Activated naive CD8-positive, alpha-beta T cell treated with anti-CD3 and anti-CD28 coated beads, Interleukin-2, amount 50 U/mL, for 24 hours (primary cell): ENCODE results near the gene LIME1.

Experiments
- ATAC-seq: fragments of 150-1000 bp; cut with Tn5 transposase; one replicate; pipeline ENCODE4 v1.10.0; 2021
- DNase-seq: peaks from one replicate; pipeline ENCODE4 v3.0.0; 2021
- H3K27ac Mint-ChIP-seq: one replicate; pipeline ENCODE4 v1.8.0; 2021; ENCODE audit warnings: mild to moderate bottlenecking, mixed read lengths
- H3K27me3 Mint-ChIP-seq: one replicate; pipeline ENCODE4 v1.8.0; 2021; ENCODE audit warnings: mixed read lengths
- H3K36me3 Mint-ChIP-seq: one replicate; pipeline ENCODE4 v1.8.0; 2021; ENCODE audit warnings: low read depth, mixed read lengths
- H3K4me1 Mint-ChIP-seq: one replicate; pipeline ENCODE4 v1.8.0; 2021; ENCODE audit warnings: mixed read lengths
- H3K4me3 Mint-ChIP-seq: one replicate; pipeline ENCODE4 v1.8.0; 2021; ENCODE audit warnings: mild to moderate bottlenecking, moderate library complexity, mixed read lengths
- H3K9me3 Mint-ChIP-seq: one replicate; pipeline ENCODE4 v1.8.0; 2021; ENCODE audit warnings: mixed read lengths

LIME1 gene

DNA sequence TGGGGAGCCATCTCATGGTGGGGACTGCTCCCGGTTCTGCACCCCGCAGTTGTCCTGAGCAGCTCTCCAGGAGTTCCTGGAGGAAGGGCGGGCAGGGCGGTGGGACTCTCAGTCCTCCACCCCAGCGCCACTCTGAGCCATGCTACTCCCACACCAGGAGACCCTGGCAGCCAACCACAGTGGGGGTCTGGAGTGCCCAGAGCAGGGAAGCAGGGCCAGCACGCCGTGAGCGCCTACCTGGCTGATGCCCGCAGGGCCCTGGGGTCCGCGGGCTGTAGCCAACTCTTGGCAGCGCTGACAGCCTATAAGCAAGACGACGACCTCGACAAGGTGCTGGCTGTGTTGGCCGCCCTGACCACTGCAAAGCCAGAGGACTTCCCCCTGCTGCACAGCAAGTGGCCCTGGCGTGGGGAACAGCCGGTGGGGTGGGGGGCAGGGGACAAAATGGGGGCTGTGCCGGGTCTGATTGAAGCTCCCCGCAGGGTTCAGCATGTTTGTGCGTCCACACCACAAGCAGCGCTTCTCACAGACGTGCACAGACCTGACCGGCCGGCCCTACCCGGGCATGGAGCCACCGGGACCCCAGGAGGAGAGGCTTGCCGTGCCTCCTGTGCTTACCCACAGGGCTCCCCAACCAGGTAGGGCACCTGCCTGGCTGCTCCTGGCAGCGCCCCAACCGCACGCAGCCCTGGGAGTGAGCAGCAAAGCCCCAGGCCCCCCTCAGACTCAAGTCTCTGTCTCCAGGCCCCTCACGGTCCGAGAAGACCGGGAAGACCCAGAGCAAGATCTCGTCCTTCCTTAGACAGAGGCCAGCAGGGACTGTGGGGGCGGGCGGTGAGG is 41.7 kb upstream of the LIME1 start:
- no peak for ATAC-seq
- no peak for DNase-seq
- Mint-ChIP-seq H3K9me3 (no peaks in the 10 kb centered on the region), H3K36me3 (peaks cover 7% of the 10 kb centered on the region), H3K27me3 (peaks cover 3% of the 10 kb centered on the region), H3K4me3 (no peak overlapping the region), H3K4me1 (peaks cover 33% of the 10 kb centered on the region), H3K27ac (no peak overlapping the region)

DNA sequence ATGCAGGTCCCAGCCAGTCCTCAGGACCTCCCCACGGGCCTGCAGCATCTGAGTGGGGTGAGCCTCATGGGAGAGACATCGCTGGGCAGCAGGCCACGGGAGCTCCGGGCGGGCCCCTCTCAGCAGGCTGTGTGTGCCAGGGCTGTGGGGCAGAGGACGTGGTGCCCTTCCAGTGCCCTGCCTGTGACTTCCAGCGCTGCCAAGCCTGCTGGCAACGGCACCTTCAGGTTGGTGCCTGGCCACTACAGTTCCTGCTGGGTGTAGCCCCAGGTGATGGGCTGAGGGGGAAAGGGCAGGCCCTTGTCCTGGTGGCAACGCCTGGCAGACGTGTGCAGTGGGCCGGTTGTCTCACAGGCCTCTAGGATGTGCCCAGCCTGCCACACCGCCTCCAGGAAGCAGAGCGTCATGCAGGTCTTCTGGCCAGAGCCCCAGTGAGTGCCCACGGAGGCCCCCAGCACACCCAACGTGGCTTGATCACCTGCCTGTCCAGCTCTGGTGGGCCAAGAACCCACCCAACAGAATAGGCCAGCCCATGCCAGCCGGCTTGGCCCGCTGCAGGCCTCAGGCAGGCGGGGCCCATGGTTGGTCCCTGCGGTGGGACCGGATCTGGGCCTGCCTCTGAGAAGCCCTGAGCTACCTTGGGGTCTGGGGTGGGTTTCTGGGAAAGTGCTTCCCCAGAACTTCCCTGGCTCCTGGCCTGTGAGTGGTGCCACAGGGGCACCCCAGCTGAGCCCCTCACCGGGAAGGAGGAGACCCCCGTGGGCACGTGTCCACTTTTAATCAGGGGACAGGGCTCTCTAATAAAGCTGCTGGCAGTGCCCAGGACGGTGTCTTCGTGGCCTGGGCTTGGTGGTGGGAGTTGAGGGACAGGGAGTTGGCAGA is 40.8 kb upstream of the LIME1 start:
- ATAC-seq, result no peak
- H3K27me3 Mint-ChIP-seq, result peaks cover 3% of the 10 kb centered on the region
- H3K27ac Mint-ChIP-seq, result no peak overlapping the region
- no peak for DNase-seq
- H3K4me3 Mint-ChIP-seq, result no peak overlapping the region
- peaks cover 7% of the 10 kb centered on the region for H3K36me3 Mint-ChIP-seq
- peaks cover 35% of the 10 kb centered on the region for H3K4me1 Mint-ChIP-seq
- H3K9me3 Mint-ChIP-seq, result no peaks in the 10 kb centered on the region

DNA sequence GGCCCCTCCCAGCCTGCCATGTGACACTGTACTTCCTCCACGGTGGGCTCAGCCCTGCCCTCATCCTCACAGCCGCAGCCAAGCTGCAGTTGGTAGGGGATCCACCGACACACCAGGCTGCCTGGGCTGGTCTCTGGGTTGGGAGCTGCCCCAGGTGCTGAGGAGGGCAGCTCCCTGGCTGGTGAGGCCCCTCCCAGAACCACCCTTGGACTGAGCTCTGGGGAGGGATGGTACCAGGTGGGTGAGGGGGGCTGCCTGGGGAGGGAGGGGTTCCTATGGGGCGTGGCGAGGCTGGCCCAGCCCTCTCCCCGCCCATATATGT is 40.2 kb upstream of the LIME1 start:
- no peak overlapping the region for H3K27ac Mint-ChIP-seq
- no peak overlapping the region for H3K4me3 Mint-ChIP-seq
- H3K27me3 Mint-ChIP-seq, result peaks cover 3% of the 10 kb centered on the region
- ATAC-seq (peak; percentile 26), DNase-seq (peak; percentile 39)
- peaks cover 35% of the 10 kb centered on the region for H3K4me1 Mint-ChIP-seq
- peaks cover 7% of the 10 kb centered on the region for H3K36me3 Mint-ChIP-seq
- H3K9me3 Mint-ChIP-seq, result no peaks in the 10 kb centered on the region

DNA sequence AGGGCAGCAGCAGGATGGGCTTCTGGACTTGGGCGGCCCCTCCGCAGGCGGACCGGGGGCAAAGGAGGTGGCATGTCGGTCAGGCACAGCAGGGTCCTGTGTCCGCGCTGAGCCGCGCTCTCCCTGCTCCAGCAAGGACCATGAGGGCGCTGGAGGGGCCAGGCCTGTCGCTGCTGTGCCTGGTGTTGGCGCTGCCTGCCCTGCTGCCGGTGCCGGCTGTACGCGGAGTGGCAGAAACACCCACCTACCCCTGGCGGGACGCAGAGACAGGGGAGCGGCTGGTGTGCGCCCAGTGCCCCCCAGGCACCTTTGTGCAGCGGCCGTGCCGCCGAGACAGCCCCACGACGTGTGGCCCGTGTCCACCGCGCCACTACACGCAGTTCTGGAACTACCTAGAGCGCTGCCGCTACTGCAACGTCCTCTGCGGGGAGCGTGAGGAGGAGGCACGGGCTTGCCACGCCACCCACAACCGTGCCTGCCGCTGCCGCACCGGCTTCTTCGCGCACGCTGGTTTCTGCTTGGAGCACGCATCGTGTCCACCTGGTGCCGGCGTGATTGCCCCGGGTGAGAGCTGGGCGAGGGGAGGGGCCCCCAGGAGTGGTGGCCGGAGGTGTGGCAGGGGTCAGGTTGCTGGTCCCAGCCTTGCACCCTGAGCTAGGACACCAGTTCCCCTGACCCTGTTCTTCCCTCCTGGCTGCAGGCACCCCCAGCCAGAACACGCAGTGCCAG is 39.7 kb upstream of the LIME1 start, which contains the start of gene TNFRSF6B:
Gene TNFRSF6B (plus strand): TSS at position 25 of the 729 bp plus-strand sequence. CDS start 116 bp downstream, at position 141.
- no peak within 1 kb of the TSS for H3K4me3 Mint-ChIP-seq
- peaks cover 35% of the 10 kb centered on the region for H3K4me1 Mint-ChIP-seq
- DNase-seq, result no peak

DNA sequence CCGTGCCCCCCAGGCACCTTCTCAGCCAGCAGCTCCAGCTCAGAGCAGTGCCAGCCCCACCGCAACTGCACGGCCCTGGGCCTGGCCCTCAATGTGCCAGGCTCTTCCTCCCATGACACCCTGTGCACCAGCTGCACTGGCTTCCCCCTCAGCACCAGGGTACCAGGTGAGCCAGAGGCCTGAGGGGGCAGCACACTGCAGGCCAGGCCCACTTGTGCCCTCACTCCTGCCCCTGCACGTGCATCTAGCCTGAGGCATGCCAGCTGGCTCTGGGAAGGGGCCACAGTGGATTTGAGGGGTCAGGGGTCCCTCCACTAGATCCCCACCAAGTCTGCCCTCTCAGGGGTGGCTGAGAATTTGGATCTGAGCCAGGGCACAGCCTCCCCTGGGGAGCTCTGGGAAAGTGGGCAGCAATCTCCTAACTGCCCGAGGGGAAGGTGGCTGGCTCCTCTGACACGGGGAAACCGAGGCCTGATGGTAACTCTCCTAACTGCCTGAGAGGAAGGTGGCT is 39.1 kb upstream of the LIME1 start:
- peaks cover 3% of the 10 kb centered on the region for H3K27me3 Mint-ChIP-seq
- peaks cover 5% of the 10 kb centered on the region for H3K36me3 Mint-ChIP-seq
- H3K9me3 Mint-ChIP-seq, result no peaks in the 10 kb centered on the region
- DNase-seq (no peak), ATAC-seq (no peak)
- peaks cover 35% of the 10 kb centered on the region for H3K4me1 Mint-ChIP-seq
- H3K27ac Mint-ChIP-seq, result no peak overlapping the region
- H3K4me3 Mint-ChIP-seq, result no peak overlapping the region

More for the DNA sequence above, 39.7 kb upstream of the LIME1 start, which contains the start of gene TNFRSF6B:
- peak; percentile 2 for ATAC-seq
- H3K27me3 Mint-ChIP-seq, result peaks cover 3% of the 10 kb centered on the region
- H3K9me3 Mint-ChIP-seq, result no peaks in the 10 kb centered on the region
- peaks cover 5% of the 10 kb centered on the region for H3K36me3 Mint-ChIP-seq
- H3K27ac Mint-ChIP-seq, result no peak within 1 kb of the TSS

DNA sequence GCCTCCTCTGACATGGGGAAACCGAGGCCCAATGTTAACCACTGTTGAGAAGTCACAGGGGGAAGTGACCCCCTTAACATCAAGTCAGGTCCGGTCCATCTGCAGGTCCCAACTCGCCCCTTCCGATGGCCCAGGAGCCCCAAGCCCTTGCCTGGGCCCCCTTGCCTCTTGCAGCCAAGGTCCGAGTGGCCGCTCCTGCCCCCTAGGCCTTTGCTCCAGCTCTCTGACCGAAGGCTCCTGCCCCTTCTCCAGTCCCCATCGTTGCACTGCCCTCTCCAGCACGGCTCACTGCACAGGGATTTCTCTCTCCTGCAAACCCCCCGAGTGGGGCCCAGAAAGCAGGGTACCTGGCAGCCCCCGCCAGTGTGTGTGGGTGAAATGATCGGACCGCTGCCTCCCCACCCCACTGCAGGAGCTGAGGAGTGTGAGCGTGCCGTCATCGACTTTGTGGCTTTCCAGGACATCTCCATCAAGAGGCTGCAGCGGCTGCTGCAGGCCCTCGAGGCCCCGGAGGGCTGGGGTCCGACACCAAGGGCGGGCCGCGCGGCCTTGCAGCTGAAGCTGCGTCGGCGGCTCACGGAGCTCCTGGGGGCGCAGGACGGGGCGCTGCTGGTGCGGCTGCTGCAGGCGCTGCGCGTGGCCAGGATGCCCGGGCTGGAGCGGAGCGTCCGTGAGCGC is 38.5 kb upstream of the LIME1 start:
- H3K9me3 Mint-ChIP-seq, result no peaks in the 10 kb centered on the region
- H3K4me3 Mint-ChIP-seq, result no peak overlapping the region
- H3K36me3 Mint-ChIP-seq, result peaks cover 3% of the 10 kb centered on the region
- peaks cover 35% of the 10 kb centered on the region for H3K4me1 Mint-ChIP-seq
- ATAC-seq, result no peak
- no peak overlapping the region for H3K27ac Mint-ChIP-seq
- DNase-seq, result no peak
- peaks cover 3% of the 10 kb centered on the region for H3K27me3 Mint-ChIP-seq

DNA sequence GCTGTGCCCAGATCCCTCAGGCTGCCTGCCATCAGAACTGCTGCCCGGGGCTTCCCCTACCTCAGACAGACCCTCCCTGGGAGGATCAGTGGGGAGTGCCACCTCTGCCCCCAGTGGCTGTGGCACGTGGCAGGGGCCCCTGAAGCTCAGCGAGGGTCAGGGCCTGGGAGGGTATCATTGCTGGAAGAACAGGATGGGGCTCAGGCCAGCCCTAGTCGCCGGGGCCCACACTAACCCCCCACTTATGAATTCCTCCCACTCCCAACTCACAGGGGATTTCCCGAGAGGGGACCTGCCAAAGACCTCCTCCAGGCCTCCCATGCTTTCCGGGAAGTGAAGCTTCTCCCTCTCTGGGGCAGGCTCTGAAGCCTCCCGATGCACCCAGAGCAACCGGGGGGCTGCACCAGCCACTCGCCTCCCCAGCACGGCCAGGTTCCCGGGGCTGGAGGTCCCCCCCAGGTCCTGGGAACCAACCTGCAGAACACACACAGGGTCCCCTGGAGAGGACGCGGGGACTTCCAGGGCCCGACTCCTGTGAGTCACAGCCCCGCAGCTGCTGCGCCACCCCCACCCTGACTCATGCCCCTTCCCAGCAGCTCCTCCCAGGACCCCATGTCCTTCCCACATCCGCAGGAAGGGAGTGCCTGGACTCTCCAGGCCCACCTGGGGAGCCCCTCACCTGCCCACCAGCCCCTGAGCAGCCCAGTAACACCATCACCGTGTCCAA is 37.6 kb upstream of the LIME1 start:
- H3K27me3 Mint-ChIP-seq, result no peaks in the 10 kb centered on the region
- DNase-seq (peak; percentile 66), ATAC-seq (peak; percentile 69)
- peaks cover 3% of the 10 kb centered on the region for H3K36me3 Mint-ChIP-seq
- H3K4me3 Mint-ChIP-seq, result no peak overlapping the region
- H3K4me1 Mint-ChIP-seq, result peaks cover 33% of the 10 kb centered on the region
- H3K27ac Mint-ChIP-seq, result peak overlapping the region; percentile 67
- H3K9me3 Mint-ChIP-seq, result no peaks in the 10 kb centered on the region

DNA sequence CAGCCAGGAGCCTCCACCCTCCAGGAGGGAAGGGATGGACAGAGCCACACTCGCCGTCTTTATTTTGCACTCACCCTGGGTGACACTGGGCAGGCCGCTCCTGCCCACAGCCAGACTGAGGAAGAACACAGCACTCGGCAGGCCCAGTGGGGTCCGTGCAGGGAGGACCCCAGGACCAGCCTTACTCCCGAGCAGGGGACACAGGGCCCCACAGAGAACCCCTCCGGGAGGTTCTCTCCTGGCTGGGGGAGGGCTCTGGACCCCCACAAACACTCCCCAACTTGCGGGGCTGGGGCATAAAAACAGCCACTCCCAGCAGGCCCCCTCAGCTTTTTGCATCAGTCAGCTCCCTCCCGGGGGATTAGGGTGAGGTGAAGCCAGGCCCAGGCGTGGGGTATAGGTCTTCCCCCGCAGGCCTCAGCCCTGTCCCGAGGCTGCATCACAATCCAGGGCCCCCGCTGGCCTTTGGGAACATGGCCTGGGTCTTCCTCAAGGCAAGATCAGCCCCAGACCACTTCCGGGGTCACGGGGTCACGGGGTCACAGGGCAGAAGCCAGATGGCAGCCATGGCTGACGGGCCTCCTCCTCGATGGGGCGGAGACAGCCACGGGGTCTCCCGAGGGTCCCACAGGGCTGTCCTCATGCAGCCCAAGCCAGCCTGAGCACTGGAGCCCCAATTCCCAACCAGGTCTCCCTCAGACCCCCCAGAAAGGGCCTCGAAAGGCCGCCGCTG is 36.8 kb upstream of the LIME1 start:
- Mint-ChIP-seq H3K4me3 (no peak overlapping the region), H3K27ac (peak overlapping the region; percentile 67), H3K4me1 (peaks cover 32% of the 10 kb centered on the region), H3K27me3 (no peaks in the 10 kb centered on the region), H3K9me3 (no peaks in the 10 kb centered on the region), H3K36me3 (peaks cover 8% of the 10 kb centered on the region)
- ATAC-seq (no peak), DNase-seq (no peak)

DNA sequence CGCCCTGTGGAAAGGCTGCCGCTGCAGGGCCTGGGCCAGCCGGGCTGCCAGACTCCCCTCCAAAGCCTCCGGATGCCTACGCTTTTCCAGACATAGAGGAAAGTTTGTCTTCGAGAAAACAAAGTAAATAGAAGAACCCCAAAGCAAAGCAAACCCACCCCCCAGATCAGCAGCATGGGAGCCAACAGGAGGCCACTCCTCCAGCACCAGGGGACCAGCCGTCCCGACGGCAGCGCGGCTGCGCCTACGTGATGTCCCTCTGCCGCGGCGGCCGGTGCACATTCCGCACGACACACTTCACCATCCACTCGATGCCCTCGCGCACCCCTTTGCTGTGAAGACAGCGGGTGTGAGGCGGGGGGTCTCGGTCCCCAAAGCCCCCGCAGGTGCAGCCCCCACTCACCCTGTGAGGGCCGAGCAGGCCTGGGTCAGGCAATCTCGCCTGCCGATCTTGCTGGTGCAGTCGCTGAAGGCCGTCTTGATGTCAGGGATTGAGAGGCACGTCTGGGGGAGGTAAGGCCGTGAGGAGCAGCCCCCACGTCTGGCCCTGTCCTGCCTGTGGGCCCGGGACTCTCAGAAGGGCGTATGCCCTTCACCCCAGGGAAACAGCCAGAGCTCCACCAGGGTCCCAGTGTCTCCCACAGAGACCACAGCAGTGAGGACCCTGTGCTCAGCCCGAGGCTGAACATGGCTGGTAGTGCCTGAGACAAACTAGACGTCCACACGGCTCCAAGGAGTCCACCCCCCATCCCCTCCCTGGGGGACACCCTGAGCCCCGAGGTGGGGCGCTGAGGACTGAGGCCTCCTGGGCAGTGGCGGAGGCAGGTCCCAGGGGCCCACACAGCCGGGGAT is 36.0 kb upstream of the LIME1 start:
- no peak for ATAC-seq
- H3K36me3 Mint-ChIP-seq, result peaks cover 9% of the 10 kb centered on the region
- H3K27me3 Mint-ChIP-seq, result no peaks in the 10 kb centered on the region
- H3K9me3 Mint-ChIP-seq, result no peaks in the 10 kb centered on the region
- no peak for DNase-seq
- H3K4me1 Mint-ChIP-seq, result peaks cover 33% of the 10 kb centered on the region
- no peak overlapping the region for H3K27ac Mint-ChIP-seq
- H3K4me3 Mint-ChIP-seq, result no peak overlapping the region

DNA sequence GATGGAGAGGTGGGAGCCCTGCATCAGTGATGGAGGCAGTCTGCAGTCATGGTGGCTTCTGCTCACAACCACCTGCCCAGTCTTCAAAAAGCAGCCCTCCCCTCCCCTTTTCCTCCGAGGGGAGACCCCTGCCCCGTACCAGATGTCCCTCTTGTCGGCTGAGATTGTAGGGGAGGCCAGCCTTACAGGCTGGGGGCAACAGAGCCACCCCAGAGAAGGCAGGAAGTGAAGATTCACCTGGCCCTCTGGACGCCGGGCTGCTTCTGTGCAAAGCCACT is 35.5 kb upstream of the LIME1 start:
- Mint-ChIP-seq H3K27ac (no peak overlapping the region), H3K9me3 (no peaks in the 10 kb centered on the region), H3K4me3 (no peak overlapping the region), H3K36me3 (peaks cover 12% of the 10 kb centered on the region), H3K4me1 (peaks cover 36% of the 10 kb centered on the region), H3K27me3 (no peaks in the 10 kb centered on the region)
- DNase-seq, result no peak
- ATAC-seq, result no peak

DNA sequence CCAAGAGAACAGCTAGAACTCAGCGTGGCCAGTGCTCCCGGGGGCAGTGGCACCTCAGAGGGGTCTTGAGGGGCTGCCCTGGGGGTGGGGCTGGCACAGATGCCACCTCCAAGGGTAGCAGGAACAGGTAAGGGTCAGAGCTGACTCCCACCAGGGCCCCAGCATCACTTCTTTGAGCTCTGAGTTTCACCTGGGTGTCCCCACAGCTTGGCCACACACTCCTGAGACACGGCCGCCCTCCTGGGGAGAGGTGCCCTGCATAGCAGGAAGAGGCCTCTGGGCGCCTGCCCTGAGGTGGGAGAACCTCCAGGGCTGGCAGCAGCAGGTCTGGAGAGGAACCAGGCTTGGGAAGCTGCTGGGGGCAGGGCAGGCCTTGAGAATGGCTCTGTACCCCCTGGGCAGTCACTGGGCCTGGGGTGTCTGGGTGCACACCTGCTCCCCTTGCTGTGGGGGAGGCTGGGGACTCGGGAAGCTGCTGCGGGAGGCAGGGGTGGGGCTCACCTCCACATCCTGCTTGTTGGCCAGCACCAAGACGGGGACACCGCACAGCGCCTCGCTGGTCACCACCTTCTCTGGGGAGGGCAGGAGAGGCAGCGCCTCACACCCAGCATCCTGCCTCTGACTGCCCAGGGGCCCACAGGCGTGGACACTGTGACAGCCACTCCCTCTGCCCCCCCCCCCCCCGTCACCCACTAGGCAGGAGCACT is 35.0 kb upstream of the LIME1 start:
- Mint-ChIP-seq H3K4me3 (no peak overlapping the region), H3K36me3 (peaks cover 12% of the 10 kb centered on the region), H3K27me3 (no peaks in the 10 kb centered on the region), H3K27ac (no peak overlapping the region), H3K9me3 (no peaks in the 10 kb centered on the region), H3K4me1 (peaks cover 35% of the 10 kb centered on the region)
- DNase-seq (no peak), ATAC-seq (no peak)

DNA sequence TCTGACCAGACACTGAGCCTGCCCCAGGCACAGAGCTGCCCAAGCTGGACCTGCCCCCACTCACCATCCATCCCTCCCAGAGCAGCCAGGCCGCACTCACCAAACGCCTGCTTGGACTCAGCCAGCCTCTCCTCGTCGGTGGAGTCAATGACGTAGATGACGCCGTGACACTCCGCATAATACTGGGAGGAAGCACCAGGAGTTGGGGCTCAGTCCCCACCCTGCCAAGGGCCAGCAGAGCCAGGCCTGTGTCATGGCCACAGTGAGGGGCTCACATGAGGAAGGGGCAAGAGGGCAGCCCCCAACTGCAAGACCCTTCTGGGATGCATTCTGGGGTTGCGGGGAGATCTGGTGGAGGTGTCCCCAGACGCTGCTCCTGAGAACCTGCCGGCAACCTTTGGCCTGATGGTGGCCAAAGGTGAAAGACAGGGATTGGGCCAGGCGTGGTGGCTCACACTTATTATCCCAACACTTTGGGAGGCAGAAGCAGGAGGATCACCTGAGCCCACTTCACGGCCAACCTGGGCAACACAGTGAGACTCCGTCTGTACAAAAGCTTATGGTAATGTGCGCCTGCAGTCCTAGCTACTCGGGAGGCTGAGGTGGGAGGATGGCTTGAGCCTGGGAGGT is 34.3 kb upstream of the LIME1 start:
- no peak overlapping the region for H3K4me3 Mint-ChIP-seq
- no peaks in the 10 kb centered on the region for H3K9me3 Mint-ChIP-seq
- H3K27me3 Mint-ChIP-seq, result no peaks in the 10 kb centered on the region
- H3K36me3 Mint-ChIP-seq, result peaks cover 16% of the 10 kb centered on the region
- no peak for ATAC-seq
- DNase-seq, result no peak
- H3K4me1 Mint-ChIP-seq, result peaks cover 38% of the 10 kb centered on the region
- H3K27ac Mint-ChIP-seq, result no peak overlapping the region
